DOHH2 (cell line): ENCODE data around the gene CORO6.

Experiments used
- H3F3A ChIP-seq: fragments of 200-600 bp; sonication (generic), shearing (Covaris generic); 2 replicates; pipeline ENCODE4 v1.6.0; 2016; ENCODE audit warnings: antibody characterized with exemption, mild to moderate bottlenecking; ENCODE audit not compliant: control insufficient read depth, insufficient read depth
- H3K27ac ChIP-seq: fragments of 200-600 bp; sonication (generic); 2 replicates; pipeline ENCODE4 v1.5.1; 2014; ENCODE audit warnings: low read depth, mild to moderate bottlenecking, low read length, moderate library complexity
- H3K27me3 ChIP-seq: fragments of 200-600 bp; sonication (generic); 2 replicates; pipeline ENCODE4 v1.6.1; 2014; ENCODE audit warnings: mild to moderate bottlenecking, low read length, mixed read lengths; ENCODE audit not compliant: control insufficient read depth
- H3K36me3 ChIP-seq: fragments of 200-600 bp; sonication (generic); 2 replicates; pipeline ENCODE4 v1.6.1; 2014; ENCODE audit warnings: mild to moderate bottlenecking, low read length, moderate library complexity, mixed read lengths; ENCODE audit not compliant: control insufficient read depth
- H3K4me1 ChIP-seq: fragments of 200-600 bp; sonication (generic); 2 replicates; pipeline ENCODE4 v1.6.1; 2014; ENCODE audit warnings: mild to moderate bottlenecking, low read length, mixed read lengths; ENCODE audit not compliant: control insufficient read depth
- H3K4me2 ChIP-seq: fragments of 200-600 bp; sonication (generic); 2 replicates; pipeline ENCODE4 v1.6.0; 2014; ENCODE audit warnings: mild to moderate bottlenecking, low read length, moderate library complexity
- H3K4me3 ChIP-seq: fragments of 200-600 bp; sonication (generic); 2 replicates; pipeline ENCODE4 v1.5.1; 2014; ENCODE audit warnings: mild to moderate bottlenecking, low read length, mixed read lengths
- H3K79me2 ChIP-seq: fragments of 200-600 bp; sonication (generic); 2 replicates; pipeline ENCODE4 v1.6.1; 2014; ENCODE audit warnings: mild to moderate bottlenecking, low read length, mixed read lengths; ENCODE audit not compliant: control insufficient read depth
- H3K9me2 ChIP-seq: fragments of 200-600 bp; sonication (generic); replicated peaks from 2 replicates; pipeline ENCODE4 v1.6.1; 2014; ENCODE audit warnings: mild to moderate bottlenecking, low read length, mixed read lengths; ENCODE audit not compliant: control insufficient read depth
- H3K9me3 ChIP-seq: fragments of 200-600 bp; sonication (generic); 2 replicates; pipeline ENCODE4 v1.6.1; 2014; ENCODE audit warnings: antibody characterized with exemption, low read length, mixed read lengths; ENCODE audit not compliant: control insufficient read depth, insufficient read depth
- H4K20me1 ChIP-seq: fragments of 200-600 bp; sonication (generic); 2 replicates; pipeline ENCODE4 v1.6.0; 2014; ENCODE audit warnings: low read depth, mild to moderate bottlenecking, antibody characterized with exemption, low read length, moderate library complexity; ENCODE audit not compliant: control insufficient read depth, insufficient read depth
- CTCF ChIP-seq: fragments of 200-600 bp; sonication (generic); IDR thresholded peaks from one replicate; pipeline ENCODE4 v1.5.1; 2014; ENCODE audit warnings: antibody characterized with exemption, mild to moderate bottlenecking, low read depth, low read length; ENCODE audit not compliant: poor library complexity, severe bottlenecking
- EZH2phosphoT487 ChIP-seq: fragments of 200-600 bp; sonication (generic); IDR thresholded peaks from 2 replicates; pipeline ENCODE4 v1.6.1; 2017; ENCODE audit warnings: borderline replicate concordance, mild to moderate bottlenecking, antibody characterized with exemption, low read length, moderate library complexity, mixed read lengths

CORO6 gene

GRCh38 chr17:29577385-29578211 is 45.1 kb downstream of the CORO6 start:
- Histone ChIP-seq H3K36me3 (peaks cover 90% of the 10 kb centered on the region), H3K4me2 (no peak overlapping the region), H4K20me1 (no peaks in the 10 kb centered on the region), H3K27ac (no peak overlapping the region), H3K9me3 (no peaks in the 10 kb centered on the region), H3K9me2 (no peaks in the 10 kb centered on the region), H3K4me3 (no peak overlapping the region), H3K79me2 (peaks cover 1% of the 10 kb centered on the region; the same call in 1 of the 2 replicates), H3K4me1 (peaks cover 25% of the 10 kb centered on the region), H3F3A (no peaks in the 10 kb centered on the region), H3K27me3 (no peaks in the 10 kb centered on the region)
- TF ChIP-seq EZH2phosphoT487 (no peak), CTCF (no peak)

- no peak overlapping the region for H3K27ac ChIP-seq
- H3K9me2 ChIP-seq, result no peaks in the 10 kb centered on the region
- H3F3A ChIP-seq, result no peaks in the 10 kb centered on the region
- H3K4me1 ChIP-seq, result peaks cover 25% of the 10 kb centered on the region
- no peak overlapping the region for H3K4me3 ChIP-seq
- peaks cover 88% of the 10 kb centered on the region for H3K36me3 ChIP-seq
- H3K9me3 ChIP-seq, result no peaks in the 10 kb centered on the region
- H3K4me2 ChIP-seq, result no peak overlapping the region
- no peaks in the 10 kb centered on the region for H3K79me2 ChIP-seq
- H3K27me3 ChIP-seq, result no peaks in the 10 kb centered on the region
- no peaks in the 10 kb centered on the region for H4K20me1 ChIP-seq
- TF ChIP-seq EZH2phosphoT487 (no peak), CTCF (no peak)
Observed at GRCh38 chr17:29577001-29577370, 45.7 kb downstream of the CORO6 start.

- Histone ChIP-seq H3K4me3 (no peak overlapping the region), H3K79me2 (no peaks in the 10 kb centered on the region), H3K9me2 (no peaks in the 10 kb centered on the region), H3K27ac (no peak overlapping the region), H3K4me2 (no peak overlapping the region), H3K27me3 (no peaks in the 10 kb centered on the region), H3K4me1 (peaks cover 25% of the 10 kb centered on the region), H3F3A (no peaks in the 10 kb centered on the region), H3K9me3 (no peaks in the 10 kb centered on the region), H4K20me1 (no peaks in the 10 kb centered on the region), H3K36me3 (peaks cover 89% of the 10 kb centered on the region)
- TF ChIP-seq CTCF (no peak), EZH2phosphoT487 (no peak)
Observed at GRCh38 chr17:29576214-29577000, 46.3 kb downstream of the CORO6 start.
